ENCODE results near the gene CCDC30. TPM values are rescaled to one million over a fixed set of nuclear protein-coding genes. Genes with fewer than 3 reads are reported as not detected.

Gene CCDC30
- total RNA-seq, 1 experiment from 2014 or later, result 1.3 TPM

- TF ChIP-seq CTCF (IDR thresholded peaks at IDR 0.05), result no peak
- TF ChIP-seq POLR2AphosphoS5 (IDR thresholded peaks at IDR 0.05; ENCODE audit: low read depth, low read length), result no peak
- no peak for TF ChIP-seq REST (IDR thresholded peaks at IDR 0.05; ENCODE audit: insufficient read depth in 1 of 2, low read depth in 2 of 2, low read length in 1 of 2)
- no peak for TF ChIP-seq SIN3A (IDR thresholded peaks at IDR 0.05; ENCODE audit: borderline replicate concordance, insufficient read depth, low read depth, low read length)
- TF ChIP-seq TCF7L2 (IDR thresholded peaks at IDR 0.05; ENCODE audit: low read depth, low read length), result no peak
- ATAC-seq, result no peak
- H3K27ac ChIP-seq (ENCODE audit: low read length), result no peak overlapping the region
- DNase-seq (ENCODE audit: low read depth, low spot score), result no peak
- no TSS peak for BruUV-seq (replicated peaks)
- ChIA-PET CTCF (no interaction called here), POLR2A (no interaction called here)
- no peak overlapping the region for H3K4me3 ChIP-seq (ENCODE audit: low read depth in 2 of 2, low read length in 2 of 2)
- H3K4me1 ChIP-seq (ENCODE audit: control insufficient read depth, insufficient read depth, low read length), result peaks cover 9% of the 10 kb centered on the region; the same call in 1 of the 2 replicates
- H3K27me3 ChIP-seq (ENCODE audit: control insufficient read depth, insufficient read depth, low read length), result no peaks in the 10 kb centered on the region
- H3K36me3 ChIP-seq (ENCODE audit: control insufficient read depth, insufficient read depth, low read length), result no peaks in the 10 kb centered on the region
- H3K9me3 ChIP-seq (ENCODE audit: control insufficient read depth, insufficient read depth, low read depth, low read length), result no peaks in the 10 kb centered on the region
- in situ Hi-C loops (cut with HindIII; ENCODE audit: low pct_unique_long_range_greater_than_20kb, low sequenced_read_pairs) (no loop called here), intact Hi-C loops (cut with micrococcal nuclease; ENCODE audit: unreplicated experiment) (no loop called here)
Observed at GRCh38 chr1:42466030-42466429, 2.9 kb downstream of the CCDC30 start.

GRCh38 chr1:42469727-42470126 lies 6.6 kb downstream of the CCDC30 start:
- no TSS peak for BruUV-seq (replicated peaks)
- DNase-seq (ENCODE audit: low read depth, low spot score) (no peak), ATAC-seq (no peak)
- no peak overlapping the region for H3K27ac ChIP-seq (ENCODE audit: low read length)
- H3K9me3 ChIP-seq (ENCODE audit: control insufficient read depth, insufficient read depth, low read depth, low read length), result no peaks in the 10 kb centered on the region
- POLR2A ChIA-PET, result no interaction called here
- CTCF ChIA-PET, result no interaction called here
- intact Hi-C loops (cut with micrococcal nuclease; ENCODE audit: unreplicated experiment), result no loop called here
- H3K27me3 ChIP-seq (ENCODE audit: control insufficient read depth, insufficient read depth, low read length), result no peaks in the 10 kb centered on the region
- in situ Hi-C loops (cut with HindIII; ENCODE audit: low pct_unique_long_range_greater_than_20kb, low sequenced_read_pairs), result no loop called here
- H3K4me1 ChIP-seq (ENCODE audit: control insufficient read depth, insufficient read depth, low read length), result no peaks in the 10 kb centered on the region
- no peak for TF ChIP-seq SIN3A (IDR thresholded peaks at IDR 0.05; ENCODE audit: borderline replicate concordance, insufficient read depth, low read depth, low read length)
- no peak for TF ChIP-seq CTCF (IDR thresholded peaks at IDR 0.05)
- TF ChIP-seq TCF7L2 (IDR thresholded peaks at IDR 0.05; ENCODE audit: low read depth, low read length), result no peak
- TF ChIP-seq POLR2AphosphoS5 (IDR thresholded peaks at IDR 0.05; ENCODE audit: low read depth, low read length), result no peak
- no peak for TF ChIP-seq REST (IDR thresholded peaks at IDR 0.05; ENCODE audit: insufficient read depth in 1 of 2, low read depth in 2 of 2, low read length in 1 of 2)
- no peaks in the 10 kb centered on the region for H3K36me3 ChIP-seq (ENCODE audit: control insufficient read depth, insufficient read depth, low read length)
- no peak overlapping the region for H3K4me3 ChIP-seq (ENCODE audit: low read depth in 2 of 2, low read length in 2 of 2)

Data from Panc1 (cell line).